H1 (cell line): ENCODE results near the gene NKD2. TPM values are rescaled to one million over a fixed set of nuclear protein-coding genes. Genes with fewer than 3 reads are reported as not detected.

Experiments used
- CTCF ChIA-PET: fragments of 300-600 bp; sonication (Branson Sonifier 250); formaldehyde crosslinking; loops from one replicate; lab custom pipeline; 2021; ENCODE audit not compliant: partially characterized antibody; lab: Charles Lee
- POLR2A ChIA-PET: fragments of 300-600 bp; sonication (Branson Sonifier 250); formaldehyde crosslinking; loops from one replicate; lab custom pipeline; 2021; ENCODE audit warnings: inconsistent platforms; ENCODE audit not compliant: partially characterized antibody; lab: Charles Lee
- DNase-seq, 2 experiments: peaks; one replicate each; pipeline versions ENCODE4 v3.0.0 to v3.0.0-alpha.2; 2010 to 2022; ENCODE audit warnings: low spot score in 2 of 2, low read depth in 1 of 2, mixed read lengths in 1 of 2
- FAIRE-seq: peaks from 2 replicates; lab custom pipeline; 2011; peaks lifted over from hg19 to GRCh38; lab: Jason Lieb, UNC
- H2AFZ ChIP-seq: 2 replicates; pipeline ENCODE4 v1.8.1; 2012; ENCODE audit warnings: low read length, inconsistent platforms
- H2AK5ac ChIP-seq: 2 replicates; pipeline ENCODE4 v1.6.1; 2013; ENCODE audit warnings: low read depth, low read length
- H2BK120ac ChIP-seq: replicated peaks from 2 replicates; pipeline ENCODE3; 2013; ENCODE audit warnings: low read depth, low read length, inconsistent platforms
- H2BK12ac ChIP-seq: 2 replicates; pipeline ENCODE4 v1.6.1; 2013; ENCODE audit warnings: low read depth, low read length
- H2BK15ac ChIP-seq: 2 replicates; pipeline ENCODE4 v1.6.1; 2013; ENCODE audit warnings: low read length
- H2BK20ac ChIP-seq: 2 replicates; pipeline ENCODE4 v1.6.1; 2013; ENCODE audit warnings: low read length
- H2BK5ac ChIP-seq: 2 replicates; pipeline ENCODE4 v1.6.1; 2013; ENCODE audit warnings: low read depth, low read length
- H3K14ac ChIP-seq: 2 replicates; pipeline ENCODE4 v1.6.1; 2013; ENCODE audit warnings: inconsistent platforms; ENCODE audit not compliant: insufficient read length
- H3K18ac ChIP-seq: 2 replicates; pipeline ENCODE4 v1.6.1; 2013; ENCODE audit warnings: low read length; ENCODE audit errors: extremely low read depth
- H3K23ac ChIP-seq: 2 replicates; pipeline ENCODE4 v1.6.1; 2013; ENCODE audit warnings: inconsistent platforms; ENCODE audit not compliant: insufficient read length
- H3K23me2 ChIP-seq: 2 replicates; pipeline ENCODE4 v1.6.1; 2013; ENCODE audit warnings: low read depth, low read length
- H3K27ac ChIP-seq: 2 replicates; pipeline ENCODE4 v1.6.1; 2011; ENCODE audit warnings: low read depth, low read length, inconsistent platforms
- H3K27me3 ChIP-seq, 4 experiments: replicated peaks in 1 of 4; 1 replicate in 1 of 4; 2 replicates in 3 of 4; pipeline versions ENCODE4 v1.6.1 to v1.8.1; 2011 to 2013; ENCODE audit warnings: low read length in 3 of 4, mild to moderate bottlenecking in 3 of 4, inconsistent platforms in 2 of 4, mixed read lengths in 2 of 4, moderate library complexity in 1 of 4; ENCODE audit not compliant: control insufficient read depth in 3 of 4, insufficient read depth in 3 of 4; ENCODE audit errors: extremely low read depth in 1 of 4
- H3K36me3 ChIP-seq, 4 experiments: 2 replicates each; pipeline versions ENCODE4 v1.6.1 to v1.8.1; 2011 to 2013; ENCODE audit warnings: mild to moderate bottlenecking in 4 of 4, low read length in 3 of 4, moderate library complexity in 2 of 4, control low read depth in 1 of 4, inconsistent platforms in 1 of 4; ENCODE audit not compliant: insufficient read depth in 4 of 4, control insufficient read depth in 2 of 4
- H3K4ac ChIP-seq: replicated peaks from 2 replicates; pipeline ENCODE3; 2013; ENCODE audit warnings: low read length, low read depth, mixed read lengths, inconsistent platforms; ENCODE audit not compliant: insufficient read length
- H3K4me1 ChIP-seq, 4 experiments: replicated peaks in 1 of 4; 1 replicate in 1 of 4; 2 replicates in 3 of 4; pipeline versions ENCODE4 v1.6.1 to v1.8.1; 2011 to 2013; ENCODE audit warnings: low read length in 3 of 4, inconsistent platforms in 2 of 4, mixed read lengths in 1 of 4; ENCODE audit not compliant: insufficient read depth in 4 of 4, control insufficient read depth in 3 of 4
- H3K4me2 ChIP-seq, 2 experiments: 2 replicates each; pipeline versions ENCODE4 v1.6.1 to v1.8.1; 2011 to 2013; ENCODE audit warnings: low read depth in 2 of 2, low read length in 2 of 2, control low read depth in 1 of 2, inconsistent platforms in 1 of 2, mild to moderate bottlenecking in 1 of 2; ENCODE audit not compliant: insufficient read depth in 1 of 2
- H3K4me3 ChIP-seq, 4 experiments: fragments of 200-600, 300-600 bp in 1 of 4; sonication (generic), shearing (Covaris generic), sonication (Bioruptor Twin) in 1 of 4; 2 replicates each; pipeline versions ENCODE4 v1.5.1 to v1.8.1; 2011 to 2016; ENCODE audit warnings: low read length in 4 of 4, low read depth in 3 of 4, control low read depth in 2 of 4, inconsistent platforms in 2 of 4, mild to moderate bottlenecking in 2 of 4, mixed read lengths in 1 of 4, moderate library complexity in 1 of 4; ENCODE audit not compliant: insufficient read depth in 2 of 4; ENCODE audit errors: extremely low read depth in 1 of 4
- H3K56ac ChIP-seq: replicated peaks from 2 replicates; pipeline ENCODE3; 2013; ENCODE audit warnings: low read depth, mild to moderate bottlenecking, mixed read lengths, low read length, inconsistent platforms; ENCODE audit not compliant: insufficient read length
- H3K79me1 ChIP-seq: 2 replicates; pipeline ENCODE4 v1.6.1; 2013; ENCODE audit warnings: low read depth, low read length, control low read depth
- H3K79me2 ChIP-seq, 2 experiments: 2 replicates each; pipeline versions ENCODE4 v1.6.1 to v1.8.1; 2012 to 2013; ENCODE audit warnings: low read length in 2 of 2, mild to moderate bottlenecking in 2 of 2, inconsistent platforms in 1 of 2; ENCODE audit not compliant: insufficient read depth in 2 of 2, control insufficient read depth in 1 of 2
- H3K9ac ChIP-seq, 4 experiments: replicated peaks in 1 of 4; 1 replicate in 1 of 4; 2 replicates in 3 of 4; pipeline versions ENCODE4 v1.6.1 to v1.8.1; 2011 to 2013; ENCODE audit warnings: low read depth in 3 of 4, low read length in 3 of 4, control low read depth in 2 of 4, mild to moderate bottlenecking in 2 of 4, moderate library complexity in 2 of 4, inconsistent platforms in 1 of 4; ENCODE audit errors: extremely low read depth in 1 of 4
- H3K9me3 ChIP-seq, 2 experiments: 2 replicates each; pipeline versions ENCODE4 v1.6.1 to v1.8.1; 2012 to 2013; ENCODE audit warnings: mild to moderate bottlenecking in 2 of 2, moderate library complexity in 2 of 2, control low read depth in 1 of 2, inconsistent platforms in 1 of 2, low read depth in 1 of 2, low read length in 1 of 2, mixed read lengths in 1 of 2; ENCODE audit not compliant: insufficient read depth in 2 of 2
- H4K20me1 ChIP-seq, 2 experiments: replicated peaks in 1 of 2; 2 replicates each; pipeline versions ENCODE3 to v1.8.1; 2011 to 2013; ENCODE audit warnings: inconsistent platforms in 2 of 2, low read length in 2 of 2, mild to moderate bottlenecking in 1 of 2; ENCODE audit not compliant: insufficient read depth in 2 of 2, control insufficient read depth in 1 of 2
- H4K5ac ChIP-seq: 2 replicates; pipeline ENCODE4 v1.6.1; 2013; ENCODE audit warnings: low read length, low read depth, mixed read lengths, inconsistent platforms; ENCODE audit not compliant: insufficient read length
- H4K8ac ChIP-seq: 2 replicates; pipeline ENCODE4 v1.8.0; 2013; ENCODE audit warnings: mild to moderate bottlenecking, moderate library complexity, low read length, inconsistent platforms; ENCODE audit not compliant: insufficient read depth; ENCODE audit errors: extremely low read depth
- H4K91ac ChIP-seq: replicated peaks from 2 replicates; pipeline ENCODE3; 2013; ENCODE audit warnings: low read length, mixed read lengths, inconsistent platforms; ENCODE audit not compliant: insufficient read length
- ASH2L ChIP-seq: fragments of 200-600, 300-600 bp; sonication (generic); IDR thresholded peaks from one replicate; pipeline ENCODE4 v1.7.1; 2017; ENCODE audit warnings: low read length
- ATF2 ChIP-seq: IDR thresholded peaks from 2 replicates; pipeline ENCODE4 v1.6.1; 2012; ENCODE audit warnings: low read length, inconsistent platforms
- EZH2 ChIP-seq: fragments of 200-600 bp; sonication (generic); IDR thresholded peaks from 2 replicates; pipeline ENCODE4 v1.7.1; 2012; ENCODE audit warnings: low read depth, mild to moderate bottlenecking, moderate library complexity, low read length, inconsistent platforms; ENCODE audit not compliant: severe bottlenecking
- GABPA ChIP-seq: IDR thresholded peaks from 2 replicates; pipeline ENCODE4 v1.6.1; 2011; ENCODE audit warnings: mild to moderate bottlenecking, low read length, moderate library complexity, borderline replicate concordance; ENCODE audit not compliant: insufficient read depth
- KDM4A ChIP-seq: IDR thresholded peaks from one replicate; pipeline ENCODE4 v1.7.1; 2012; ENCODE audit warnings: low read depth, mild to moderate bottlenecking, moderate library complexity, low read length, inconsistent platforms; ENCODE audit not compliant: severe bottlenecking
- NANOG ChIP-seq: IDR thresholded peaks from 2 replicates; pipeline ENCODE4 v1.6.1; 2011; ENCODE audit warnings: low read length, low read depth, mild to moderate bottlenecking, inconsistent platforms; ENCODE audit not compliant: insufficient read depth, poor library complexity, severe bottlenecking
- NRF1 ChIP-seq: IDR thresholded peaks from 2 replicates; pipeline ENCODE4 v1.6.1; 2011; ENCODE audit warnings: mild to moderate bottlenecking, low read depth, low read length, improper control_type of control experiment
- PHF8 ChIP-seq: fragments of 200-600 bp; sonication (generic); conservative IDR thresholded peaks from 2 replicates; pipeline ENCODE4 v1.7.1; 2012; ENCODE audit warnings: low read depth, mild to moderate bottlenecking, inconsistent platforms, low read length, moderate library complexity
- TAF7 ChIP-seq: optimal IDR thresholded peaks from 2 replicates; pipeline ENCODE3; 2011; ENCODE audit warnings: low read depth, mild to moderate bottlenecking, inconsistent platforms, low read length, moderate library complexity, borderline replicate concordance
- TBP ChIP-seq: IDR thresholded peaks from 2 replicates; pipeline ENCODE4 v1.6.1; 2011; ENCODE audit warnings: low read depth, low read length, improper control_type of control experiment
- TEAD4 ChIP-seq: IDR thresholded peaks from 2 replicates; pipeline ENCODE4 v1.6.1; 2012; ENCODE audit warnings: low read depth, low read length, inconsistent platforms, mixed read lengths
- WGBS, 2 experiments: shearing (Covaris generic) in 1 of 2; methylation state at CpG; one replicate each; pipeline versions ENCODE4 v1.1.6 to v1.1.7; 2013 to 2015; ENCODE audit warnings: low lambda C conversion rate in 2 of 2, mixed read lengths in 2 of 2, inconsistent platforms in 1 of 2, low coverage in 1 of 2, missing lambda C conversion rate in 1 of 2; ENCODE audit not compliant: insufficient replicate concordance in 2 of 2, insufficient coverage in 1 of 2, insufficient read length in 1 of 2; ENCODE audit errors: extremely low coverage in 1 of 2, missing lambda C conversion rate in 1 of 2; 5-methylcytosine and 5-hydroxymethylcytosine counted together
- polyA plus RNA-seq, 7 experiments: library from polyadenylated mRNA; depleted of rRNA in 3 of 7; stranded (reverse) in 5 of 7; unstranded in 2 of 7; fragments of >200 nt in 5 of 7; fragments of 200-250 nt in 2 of 7; gene quantifications; 1 replicate in 5 of 7; 2 replicates in 1 of 7; 4 replicates in 1 of 7; pipeline versions ENCODE4 v1.2.1 to v1.2.3, GENCODE V29; 2011 to 2013; ENCODE audit warnings: missing spikeins in 2 of 7, mixed read lengths in 2 of 7
- total RNA-seq: library from RNA; stranded (reverse); fragmentation: NEBNext Ultra II Directional; extraction: Animal tissue kit (Norgen Biotek cat#: 25700); gene quantifications from 2 replicates; pipeline ENCODE4 v1.2.1, GENCODE V29; 2021

The NKD2 gene
- total and polyA plus RNA-seq, 2 of the 8 experiments (the other 6 are each of a cell fraction or from before 2014, with no cell fraction given) = 5.5 to 7.9 TPM

DNA sequence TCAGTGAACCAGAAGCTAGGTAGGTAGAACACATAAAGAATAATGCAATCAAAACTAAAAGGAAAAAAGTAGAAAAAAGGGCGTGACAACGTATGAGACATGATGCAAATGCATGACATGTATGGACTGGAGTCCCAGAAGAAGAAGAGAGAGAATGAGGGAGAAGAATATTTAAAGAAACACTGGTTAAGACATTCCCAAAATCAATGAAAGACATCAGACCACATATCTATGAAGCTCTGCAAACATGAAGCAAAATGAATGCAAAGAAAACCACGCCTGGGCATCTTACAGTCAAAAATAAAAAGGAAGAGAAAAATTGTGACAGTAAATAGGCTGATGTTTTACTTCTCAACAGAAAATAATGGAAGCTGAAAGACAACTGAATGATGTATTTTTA, 23.8 kb upstream of the NKD2 start:
- no peaks in the 10 kb centered on the region for H3K9me3 ChIP-seq
- WGBS, 2 experiments = 84% methylated on average over 3 of the region's 3 CpGs; no CpG with 5 or more reads in 1 of the 2 experiments
- no peaks in the 10 kb centered on the region for H3K27me3 ChIP-seq
- H2BK20ac ChIP-seq = no peak overlapping the region
- no peak overlapping the region for H2BK12ac ChIP-seq
- H3K36me3 ChIP-seq = no peaks in the 10 kb centered on the region
- H2AFZ ChIP-seq = no peak overlapping the region
- no peaks in the 10 kb centered on the region; the same call in 1 of the 2 replicates for H3K79me1 ChIP-seq
- POLR2A ChIA-PET = no interaction called here
- no peak overlapping the region for H3K56ac ChIP-seq
- H3K18ac ChIP-seq = no peak overlapping the region
- no peak for DNase-seq
- no peak overlapping the region for H4K5ac ChIP-seq
- no peak overlapping the region for H4K91ac ChIP-seq
- no peak overlapping the region for H2BK15ac ChIP-seq
- no peak overlapping the region for H3K9ac ChIP-seq
- FAIRE-seq = no peak
- no peak overlapping the region for H2AK5ac ChIP-seq
- H3K23ac ChIP-seq = no peak overlapping the region
- no peak overlapping the region for H2BK120ac ChIP-seq
- H4K20me1 ChIP-seq = peaks cover 0 to 4% of the 10 kb centered on the region in 2 experiments
- H3K4ac ChIP-seq = no peak overlapping the region
- CTCF ChIA-PET = interaction anchor here (0.6 to 1.4 kb wide), 8 partner anchors 10 to 185 kb away, joined by 3 to 5 read pairs (median 3); no protein-coding TSS in a partner anchor
- peaks cover 0 to 4% (median under 1%) of the 10 kb centered on the region in 4 experiments; a peak in 4 of 7 replicates for H3K4me1 ChIP-seq
- H3K14ac ChIP-seq = no peak overlapping the region
- H3K23me2 ChIP-seq = peaks cover 4% of the 10 kb centered on the region; the same call in 1 of the 2 replicates
- no peak overlapping the region for H3K4me3 ChIP-seq
- H2BK5ac ChIP-seq = no peak overlapping the region
- no peak overlapping the region for H3K27ac ChIP-seq
- H3K79me2 ChIP-seq = no peaks in the 10 kb centered on the region
- H4K8ac ChIP-seq = no peak overlapping the region
- no peak overlapping the region for H3K4me2 ChIP-seq
- TF ChIP-seq KDM4A = no peak
- no peak for TF ChIP-seq PHF8
- no peak for TF ChIP-seq EZH2
- TF ChIP-seq ASH2L = no peak
- no peak for TF ChIP-seq TAF7
- TF ChIP-seq ATF2 = no peak
- no peak for TF ChIP-seq TBP
- no peak for TF ChIP-seq TEAD4
- TF ChIP-seq NRF1 = no peak
- no peak for TF ChIP-seq NANOG
- TF ChIP-seq GABPA = no peak
